KG1 (cell line): ENCODE data around the gene PLB1.
A peak's percentile ranks its signal among the peaks of the same experiment; 100 is the strongest.

Experiments used
- DNase-seq: peaks from one replicate; lab custom pipeline; 2025; lab: John Stamatoyannopoulos, UW

PLB1 gene

DNA sequence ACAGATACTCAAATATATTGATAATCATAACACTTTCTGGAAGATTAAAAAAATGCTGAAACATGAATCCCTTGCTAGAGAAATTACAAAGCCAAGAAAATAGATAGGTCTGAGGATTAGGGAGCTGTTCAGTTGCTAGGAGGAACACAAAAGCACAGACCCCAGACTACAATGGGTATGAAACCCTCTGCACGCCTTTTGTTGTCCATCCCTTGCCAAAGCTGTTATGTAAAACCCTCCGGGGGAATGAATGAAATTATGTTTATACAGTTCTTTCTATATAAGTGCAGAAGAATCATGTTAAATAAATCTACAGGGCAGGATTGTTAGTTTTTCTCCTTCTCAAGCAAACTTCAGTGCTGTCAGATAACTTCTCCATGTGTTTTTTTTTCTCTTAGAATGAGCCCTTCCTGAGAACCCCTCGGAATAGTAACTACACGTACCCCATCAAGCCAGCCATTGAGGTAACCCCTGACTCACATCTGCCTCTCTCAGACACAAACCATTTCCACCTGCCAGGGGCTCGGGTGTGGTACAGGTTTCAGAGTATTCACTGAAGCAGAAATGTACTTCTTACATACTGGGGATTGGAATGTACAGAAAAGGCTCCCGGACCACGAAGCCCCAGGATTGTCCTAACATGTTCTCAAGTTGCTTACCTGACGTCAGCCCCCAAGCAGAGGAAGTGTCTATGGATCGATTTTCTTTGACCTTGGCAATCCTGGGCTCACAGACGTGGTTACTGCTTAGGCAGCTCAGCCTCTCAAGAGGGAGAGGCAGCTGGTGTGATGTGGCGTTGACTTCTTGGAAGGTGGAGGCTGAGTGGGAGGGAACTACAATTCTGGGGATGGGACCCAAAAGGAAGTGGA lies 118.0 kb downstream of the PLB1 start:
- DNase-seq = no peak

DNA sequence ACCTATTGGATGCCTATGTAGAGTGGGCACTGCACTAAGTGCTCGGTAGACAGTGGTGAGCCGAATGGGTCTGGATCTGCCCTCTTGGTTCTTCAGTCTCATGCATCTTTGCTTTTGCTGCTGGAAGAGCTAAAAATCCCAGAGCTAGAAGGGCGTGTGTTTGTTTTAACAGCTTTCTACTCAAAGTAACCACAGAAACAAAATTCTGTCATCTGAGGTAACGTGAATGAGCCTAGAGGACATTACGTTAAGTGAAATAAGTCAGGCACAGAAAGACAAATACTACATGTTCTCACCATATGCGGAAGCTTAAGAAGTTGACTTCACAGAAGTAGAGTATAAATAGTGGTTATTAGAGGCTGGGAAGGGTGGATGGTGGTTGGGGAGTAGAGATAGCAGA lies 119.8 kb downstream of the PLB1 start:
- DNase-seq = no peak

GRCh38 chr2:28616396-28616999 lies 120.6 kb downstream of the PLB1 start:
- no peak for DNase-seq

- DNase-seq = no peak
Observed at GRCh38 chr2:28617502-28618184, 121.8 kb downstream of the PLB1 start.

DNA sequence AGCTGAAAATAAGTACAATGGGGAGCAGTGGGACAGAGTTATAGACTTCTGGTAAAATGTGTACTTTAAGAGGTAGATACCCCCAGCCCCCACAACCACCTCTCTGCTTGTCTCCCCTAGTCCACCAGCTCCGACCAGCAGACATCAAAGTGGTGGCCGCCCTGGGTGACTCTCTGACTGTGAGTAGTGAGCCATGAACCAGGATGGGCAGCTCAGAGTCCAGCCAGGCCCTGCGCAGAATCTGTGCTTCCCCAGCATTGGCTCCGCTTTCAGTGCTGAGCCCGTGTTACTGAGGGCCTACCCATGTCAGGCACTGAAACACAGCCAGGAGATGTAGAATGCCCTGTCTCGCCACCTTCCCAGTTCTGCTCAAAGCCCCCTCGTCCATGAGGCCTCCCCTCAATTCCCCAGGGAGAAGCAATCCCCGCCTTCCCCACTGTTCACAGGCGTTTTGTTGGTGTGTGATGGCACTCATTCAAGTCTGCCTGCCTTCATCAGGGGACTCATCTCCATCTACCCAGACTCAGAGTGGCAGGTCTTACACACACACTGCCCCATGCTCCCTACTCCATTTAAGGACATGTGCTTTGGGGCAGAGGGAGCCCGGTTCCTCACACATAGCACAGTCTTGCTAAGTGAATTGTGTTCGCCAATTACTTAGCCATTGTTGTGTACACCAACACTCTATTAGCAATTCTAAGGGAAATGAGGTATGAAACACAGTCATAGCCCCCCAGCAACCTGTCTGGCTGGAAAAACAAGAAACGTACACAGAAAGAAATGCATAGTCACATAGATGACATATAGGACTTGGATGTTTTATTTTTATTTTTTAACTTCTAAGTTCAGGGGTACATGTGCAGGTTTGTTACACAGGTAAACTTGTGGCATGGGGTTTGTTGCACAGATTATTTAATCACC lies 122.6 kb downstream of the PLB1 start:
- DNase-seq = no peak

DNA sequence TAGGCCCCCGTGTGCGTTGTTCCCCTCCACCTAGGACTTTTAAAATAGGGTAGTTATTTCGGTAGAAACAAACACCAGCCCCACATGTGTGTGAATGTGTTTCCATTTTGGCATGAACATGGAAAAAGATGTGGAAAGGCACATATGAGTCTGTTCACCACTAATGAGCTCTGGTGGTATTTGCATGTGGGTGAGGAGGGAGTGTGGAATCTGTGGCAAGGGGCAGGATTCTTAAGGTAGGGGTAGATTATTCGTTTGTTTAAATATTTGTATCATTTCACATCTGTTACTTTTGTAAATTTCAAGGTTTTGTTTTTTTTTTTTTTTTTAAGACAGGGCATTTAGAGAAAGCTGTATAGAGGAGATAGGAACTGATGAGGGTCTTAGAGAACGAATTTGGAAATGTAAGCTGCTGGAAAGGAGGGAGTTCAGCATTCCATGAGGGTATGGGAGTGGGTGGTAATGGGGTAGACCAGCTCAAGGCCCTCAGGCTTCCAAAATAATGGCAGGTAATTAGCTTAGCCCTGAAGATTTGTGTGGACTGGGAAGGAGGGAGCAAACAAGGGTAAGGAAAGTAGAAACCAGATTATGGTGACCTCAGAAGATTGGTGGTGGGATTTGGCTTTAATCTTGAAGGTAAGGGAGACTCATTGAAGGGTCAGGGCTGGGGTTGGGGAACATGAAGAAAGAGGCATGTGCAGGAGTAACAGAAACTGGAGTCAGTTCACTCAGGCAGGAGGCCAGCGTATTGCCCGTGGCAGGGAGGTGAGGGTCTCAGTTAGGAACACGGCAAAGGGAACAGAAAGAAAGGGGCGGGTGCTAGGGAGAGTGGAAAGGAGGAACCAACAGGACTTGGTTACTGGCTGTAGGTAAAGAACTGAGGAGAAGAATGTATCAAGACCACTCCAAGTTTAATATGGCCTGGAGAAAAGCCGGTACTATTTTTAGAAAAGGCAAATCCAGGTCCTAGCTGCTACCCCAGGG lies 123.6 kb downstream of the PLB1 start:
- DNase-seq = no peak

DNA sequence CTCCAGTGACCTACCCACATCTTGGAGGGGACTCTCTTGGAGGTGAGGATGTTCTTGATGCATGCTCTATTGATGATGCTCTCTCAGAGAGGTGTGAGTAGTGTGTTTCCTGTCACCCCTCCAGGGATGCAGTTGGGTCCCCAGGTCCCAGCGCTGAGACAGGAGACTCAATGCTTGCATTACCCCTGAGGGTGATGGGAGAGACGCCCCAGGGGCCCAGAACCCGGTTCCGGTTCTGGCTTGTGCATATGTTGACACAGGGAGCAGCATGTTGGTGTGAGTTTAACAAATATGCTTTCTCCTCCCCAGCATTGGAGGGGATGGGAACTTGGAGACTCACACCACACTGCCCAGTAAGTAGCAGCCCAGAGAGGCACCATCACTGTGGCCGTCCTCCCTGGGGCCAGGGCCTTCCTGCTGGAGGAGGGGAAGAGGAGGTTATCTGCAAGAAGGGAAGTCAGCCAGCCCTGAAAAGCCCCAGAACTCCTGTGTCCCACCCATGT lies 124.5 kb downstream of the PLB1 start:
- no peak for DNase-seq

DNA sequence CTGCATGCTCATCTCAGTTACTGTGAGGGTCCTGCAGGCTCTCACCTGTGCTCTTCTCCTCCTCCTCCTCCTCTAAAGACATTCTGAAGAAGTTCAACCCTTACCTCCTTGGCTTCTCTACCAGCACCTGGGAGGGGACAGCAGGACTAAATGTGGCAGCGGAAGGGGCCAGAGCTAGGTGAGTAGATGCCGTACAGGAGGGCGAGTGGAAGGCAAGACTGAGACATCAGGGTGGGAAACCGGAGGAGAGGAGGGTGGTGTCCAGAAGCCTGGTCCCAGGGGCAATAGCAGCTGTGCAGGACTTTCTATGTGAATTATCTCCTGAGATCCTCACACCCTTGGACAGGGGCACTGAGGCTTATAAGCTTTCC lies 124.9 kb downstream of the PLB1 start:
- DNase-seq = no peak

DNA sequence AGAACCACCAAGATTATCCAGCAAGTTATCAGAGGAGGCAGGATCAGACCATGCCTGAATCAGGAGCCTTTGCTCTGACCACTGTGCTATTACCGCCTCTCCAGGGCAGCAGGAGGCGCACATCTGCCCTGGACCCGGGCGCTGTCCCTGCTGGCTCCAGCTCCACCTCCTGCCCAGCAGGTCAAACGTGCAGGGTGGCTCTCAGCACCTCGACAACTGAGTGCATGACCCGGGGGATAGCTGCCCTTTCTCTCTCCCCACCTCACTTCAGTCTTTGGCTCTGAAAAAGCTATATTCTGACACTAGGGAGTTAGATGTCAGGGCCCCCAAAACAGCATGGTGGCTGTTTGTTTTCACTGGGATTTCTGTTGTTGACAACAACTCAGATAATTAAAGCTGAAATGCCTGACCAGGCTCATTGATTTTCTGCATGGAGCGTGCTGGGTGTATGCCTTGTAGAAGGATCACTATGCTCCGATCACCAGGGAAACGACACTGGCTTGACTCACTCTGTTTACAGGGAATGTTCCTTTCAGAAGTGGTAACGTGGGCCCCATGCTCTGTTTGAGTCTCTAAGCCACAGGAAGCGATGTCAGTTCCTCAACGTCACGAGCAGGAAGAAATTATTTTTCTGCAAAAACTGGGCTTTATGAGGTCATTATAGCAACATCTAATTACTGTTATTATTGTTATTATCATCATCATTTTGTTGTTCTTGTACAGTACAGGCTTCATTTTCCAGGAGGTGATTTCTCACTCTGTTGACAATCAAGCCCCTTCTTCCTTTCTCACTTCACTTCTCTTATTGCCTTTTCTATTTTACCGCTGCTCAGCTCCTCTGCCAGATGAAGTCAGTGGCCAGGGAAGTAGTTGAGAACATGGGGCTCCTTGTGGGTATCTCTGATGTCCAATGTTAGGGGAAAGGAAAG lies 125.6 kb downstream of the PLB1 start:
- peak; percentile 46 for DNase-seq

DNA sequence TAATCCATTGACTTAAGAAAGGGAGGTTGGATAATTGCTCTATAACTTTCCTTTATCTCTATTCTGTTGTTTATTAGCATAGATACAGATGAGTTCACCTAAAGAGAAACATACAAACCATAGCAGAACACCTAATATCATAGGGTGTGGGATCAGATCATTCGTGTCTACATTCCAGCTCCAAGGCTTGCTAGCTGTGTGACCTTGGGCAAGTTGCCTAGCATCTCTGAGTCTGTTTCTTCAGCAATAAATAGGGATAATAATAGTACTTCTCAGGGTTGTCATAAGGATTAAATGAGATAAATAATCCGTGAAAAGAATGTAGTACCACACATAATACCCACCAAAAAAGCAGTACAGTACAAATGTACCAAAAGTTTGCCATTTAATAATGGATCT lies 126.2 kb downstream of the PLB1 start:
- DNase-seq = no peak

- DNase-seq = no peak
Observed at GRCh38 chr2:28623582-28624405, 127.9 kb downstream of the PLB1 start.

- no peak for DNase-seq
Observed at GRCh38 chr2:28624436-28624792, 128.6 kb downstream of the PLB1 start.

- no peak for DNase-seq
Observed at GRCh38 chr2:28624793-28625701, 129.2 kb downstream of the PLB1 start.

GRCh38 chr2:28626376-28626775 lies 130.5 kb downstream of the PLB1 start:
- DNase-seq = no peak

- DNase-seq = no peak
Observed at GRCh38 chr2:28626891-28627421, 131.1 kb downstream of the PLB1 start.

DNA sequence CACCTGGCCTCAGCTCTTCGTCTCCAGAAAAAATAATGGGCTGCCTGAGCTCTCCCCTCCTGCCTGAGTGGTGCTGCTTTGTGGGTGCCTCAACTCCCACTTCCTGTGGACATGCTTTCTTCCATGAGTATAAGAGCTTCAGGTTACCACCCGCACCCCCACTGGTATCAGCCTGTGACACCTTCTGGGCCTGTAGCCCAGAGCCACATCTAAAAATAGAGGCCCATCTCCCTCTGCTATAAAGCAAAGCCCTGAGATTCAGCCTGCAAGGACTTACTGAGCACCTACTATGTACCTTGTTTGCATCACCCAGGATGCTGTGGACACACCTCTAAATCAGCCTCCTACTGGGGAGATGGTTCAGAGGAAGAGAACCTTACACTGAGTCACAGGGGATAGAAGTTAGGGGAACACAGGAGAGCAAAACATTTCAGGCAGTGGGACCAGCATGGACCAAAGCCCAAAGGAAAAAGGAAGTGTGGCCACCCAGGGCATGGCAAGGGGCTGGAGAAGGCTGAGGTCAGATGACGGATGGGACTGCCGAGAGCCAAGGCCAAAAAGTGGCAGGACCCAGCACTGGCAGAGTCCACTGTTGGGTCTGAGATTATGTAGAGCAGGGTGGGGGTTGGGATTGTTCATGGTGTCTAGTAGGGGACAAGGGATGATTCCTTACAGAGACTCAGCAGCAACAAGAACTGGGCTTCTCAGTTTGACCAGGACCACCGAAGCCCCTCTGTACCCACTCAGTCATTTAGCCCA lies 132.0 kb downstream of the PLB1 start:
- no peak for DNase-seq

- no peak for DNase-seq
Observed at GRCh38 chr2:28628506-28628905, 132.6 kb downstream of the PLB1 start.
